ENCODE results near the gene PCDHA8. TPM values are rescaled to one million over a fixed set of nuclear protein-coding genes. Genes with fewer than 3 reads are reported as not detected.
"Not testable (repeated sequence)": the region's sequence is repeated elsewhere in the genome, so short reads cannot be mapped to it uniquely, and the experiment has no call there.

PCDHA8 gene
- total RNA-seq, 1 experiment from 2014 or later: 1.5 TPM

DNA sequence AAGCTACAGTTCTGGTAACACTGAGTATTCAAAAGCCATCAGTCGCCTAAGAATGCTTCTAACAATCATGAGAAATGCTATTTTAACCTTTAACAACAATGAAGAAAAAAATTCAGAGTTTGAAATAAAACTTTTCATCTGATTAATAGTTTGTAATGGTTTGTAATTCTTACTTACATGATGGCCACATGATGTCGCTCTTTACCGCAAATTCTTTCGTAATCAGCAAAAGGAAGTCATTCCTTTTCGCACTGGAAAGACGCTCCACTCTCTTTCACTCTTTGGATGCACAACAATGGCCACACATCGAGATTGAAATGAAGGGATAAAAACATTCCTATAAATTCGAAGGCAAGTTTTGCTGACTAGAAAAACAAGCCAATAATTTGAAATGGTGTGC is 7.0 kb upstream of the PCDHA8 start, which contains the start of gene PCDHA7:
Gene PCDHA7 (plus strand): TSS at position 277 of the 400 bp plus-strand sequence. CDS start 115 bp downstream, at position 392.
- peak; percentile 42 for DNase-seq (ENCODE audit: low spot score)
- H3K4me3 ChIP-seq (ENCODE audit: low read depth, low read length, poor library complexity, severe bottlenecking): no peak within 1 kb of the TSS
- CTCF ChIA-PET: no interaction called here
- intact Hi-C loops (cut with micrococcal nuclease; ENCODE audit: unreplicated experiment): no loop called here
- H3K27ac ChIP-seq (ENCODE audit: low read depth, low read length, poor library complexity, severe bottlenecking): no peak within 1 kb of the TSS
- no peak for TF ChIP-seq EZH2 (IDR thresholded peaks at IDR 0.05; ENCODE audit: borderline replicate concordance, low read depth, low read length, poor library complexity, severe bottlenecking)
- TF ChIP-seq, protein P1, sequence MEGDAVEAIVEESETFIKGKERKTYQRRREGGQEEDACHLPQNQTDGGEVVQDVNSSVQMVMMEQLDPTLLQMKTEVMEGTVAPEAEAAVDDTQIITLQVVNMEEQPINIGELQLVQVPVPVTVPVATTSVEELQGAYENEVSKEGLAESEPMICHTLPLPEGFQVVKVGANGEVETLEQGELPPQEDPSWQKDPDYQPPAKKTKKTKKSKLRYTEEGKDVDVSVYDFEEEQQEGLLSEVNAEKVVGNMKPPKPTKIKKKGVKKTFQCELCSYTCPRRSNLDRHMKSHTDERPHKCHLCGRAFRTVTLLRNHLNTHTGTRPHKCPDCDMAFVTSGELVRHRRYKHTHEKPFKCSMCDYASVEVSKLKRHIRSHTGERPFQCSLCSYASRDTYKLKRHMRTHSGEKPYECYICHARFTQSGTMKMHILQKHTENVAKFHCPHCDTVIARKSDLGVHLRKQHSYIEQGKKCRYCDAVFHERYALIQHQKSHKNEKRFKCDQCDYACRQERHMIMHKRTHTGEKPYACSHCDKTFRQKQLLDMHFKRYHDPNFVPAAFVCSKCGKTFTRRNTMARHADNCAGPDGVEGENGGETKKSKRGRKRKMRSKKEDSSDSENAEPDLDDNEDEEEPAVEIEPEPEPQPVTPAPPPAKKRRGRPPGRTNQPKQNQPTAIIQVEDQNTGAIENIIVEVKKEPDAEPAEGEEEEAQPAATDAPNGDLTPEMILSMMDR (conservative IDR thresholded peaks at IDR 0.05; ENCODE audit: low read depth, low read length): peak; percentile 50; the same call in 1 of the 2 replicates
- H3K9me3 ChIP-seq (ENCODE audit: low read depth, low read length, poor library complexity, severe bottlenecking): peaks cover 11% of the 10 kb centered on the region
- no peaks in the 10 kb centered on the region for H3K36me3 ChIP-seq (ENCODE audit: insufficient read depth, low read length, poor library complexity, severe bottlenecking)
- POLR2A ChIA-PET (ENCODE audit: low non-redundant PET): no interaction called here
- H3K4me1 ChIP-seq (ENCODE audit: insufficient read depth, low read length, poor library complexity, severe bottlenecking): no peaks in the 10 kb centered on the region
- no TSS peak for BruUV-seq (replicated peaks)
- H3K27me3 ChIP-seq (replicated peaks; ENCODE audit: insufficient read depth, low read depth, low read length, poor library complexity): no peaks in the 10 kb centered on the region

DNA sequence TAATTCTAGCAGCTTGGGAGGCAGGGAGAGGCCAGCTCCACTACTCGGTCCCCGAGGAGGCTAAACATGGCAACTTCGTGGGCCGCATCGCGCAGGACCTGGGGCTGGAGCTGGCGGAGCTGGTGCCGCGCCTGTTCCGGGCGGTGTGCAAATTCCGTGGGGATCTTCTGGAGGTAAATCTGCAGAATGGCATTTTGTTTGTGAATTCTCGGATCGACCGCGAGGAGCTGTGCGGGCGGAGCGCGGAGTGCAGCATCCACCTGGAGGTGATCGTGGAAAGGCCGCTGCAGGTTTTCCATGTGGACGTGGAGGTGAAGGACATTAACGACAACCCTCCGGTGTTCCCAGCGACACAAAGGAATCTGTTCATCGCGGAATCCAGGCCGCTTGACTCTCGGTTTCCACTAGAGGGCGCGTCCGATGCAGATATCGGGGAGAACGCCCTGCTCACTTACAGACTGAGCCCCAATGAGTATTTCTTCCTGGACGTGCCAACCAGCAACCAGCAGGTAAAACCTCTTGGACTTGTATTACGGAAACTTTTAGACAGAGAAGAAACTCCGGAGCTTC is 6.5 kb upstream of the PCDHA8 start:
- POLR2A ChIA-PET (ENCODE audit: low non-redundant PET); CTCF ChIA-PET; DNase-seq (ENCODE audit: low spot score); H3K4me1 ChIP-seq (ENCODE audit: insufficient read depth, low read length, poor library complexity, severe bottlenecking); H3K27me3 ChIP-seq (replicated peaks; ENCODE audit: insufficient read depth, low read depth, low read length, poor library complexity); H3K27ac ChIP-seq (ENCODE audit: low read depth, low read length, poor library complexity, severe bottlenecking); intact Hi-C loops (cut with micrococcal nuclease; ENCODE audit: unreplicated experiment); BruUV-seq (replicated peaks); H3K4me3 ChIP-seq (ENCODE audit: low read depth, low read length, poor library complexity, severe bottlenecking); H3K36me3 ChIP-seq (ENCODE audit: insufficient read depth, low read length, poor library complexity, severe bottlenecking): not testable (repeated sequence)
- peaks cover 11% of the 10 kb centered on the region for H3K9me3 ChIP-seq (ENCODE audit: low read depth, low read length, poor library complexity, severe bottlenecking)

DNA sequence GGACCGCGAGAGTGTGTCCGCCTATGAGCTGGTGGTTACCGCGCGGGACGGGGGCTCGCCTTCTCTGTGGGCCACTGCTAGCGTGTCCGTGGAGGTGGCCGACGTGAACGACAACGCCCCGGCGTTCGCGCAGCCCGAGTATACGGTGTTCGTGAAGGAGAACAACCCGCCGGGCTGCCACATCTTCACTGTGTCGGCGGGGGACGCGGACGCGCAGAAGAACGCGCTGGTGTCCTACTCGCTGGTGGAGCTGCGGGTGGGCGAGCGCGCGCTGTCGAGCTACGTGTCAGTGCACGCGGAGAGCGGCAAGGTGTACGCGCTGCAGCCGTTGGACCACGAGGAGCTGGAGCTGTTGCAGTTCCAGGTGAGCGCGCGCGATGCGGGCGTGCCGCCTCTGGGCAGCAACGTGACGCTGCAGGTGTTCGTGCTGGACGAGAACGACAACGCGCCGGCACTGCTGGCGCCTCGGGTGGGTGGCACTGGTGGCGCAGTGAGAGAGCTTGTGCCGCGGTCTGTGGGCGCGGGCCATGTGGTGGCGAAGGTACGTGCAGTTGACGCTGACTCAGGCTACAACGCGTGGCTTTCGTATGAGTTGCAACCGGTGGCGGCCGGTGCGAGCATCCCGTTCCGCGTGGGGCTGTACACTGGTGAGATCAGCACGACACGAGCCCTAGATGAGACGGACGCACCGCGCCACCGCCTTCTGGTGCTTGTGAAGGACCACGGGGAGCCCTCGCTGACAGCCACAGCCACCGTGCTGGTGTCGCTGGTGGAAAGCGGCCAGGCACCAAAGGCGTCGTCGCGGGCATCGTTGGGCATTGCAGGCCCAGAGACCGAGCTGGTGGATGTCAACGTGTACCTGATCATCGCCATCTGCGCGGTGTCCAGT is 5.1 kb upstream of the PCDHA8 start:
- intact Hi-C loops (cut with micrococcal nuclease; ENCODE audit: unreplicated experiment): no loop called here
- TF ChIP-seq EZH2 (IDR thresholded peaks at IDR 0.05; ENCODE audit: borderline replicate concordance, low read depth, low read length, poor library complexity, severe bottlenecking): no peak
- TF ChIP-seq, protein P1 (conservative IDR thresholded peaks at IDR 0.05; ENCODE audit: low read depth, low read length): no peak
- Histone ChIP-seq H3K4me1 (ENCODE audit: insufficient read depth, low read length, poor library complexity, severe bottlenecking) (no peaks in the 10 kb centered on the region), H3K27me3 (replicated peaks; ENCODE audit: insufficient read depth, low read depth, low read length, poor library complexity) (no peaks in the 10 kb centered on the region), H3K9me3 (ENCODE audit: low read depth, low read length, poor library complexity, severe bottlenecking) (peaks cover 11% of the 10 kb centered on the region), H3K36me3 (ENCODE audit: insufficient read depth, low read length, poor library complexity, severe bottlenecking) (no peaks in the 10 kb centered on the region), H3K27ac (ENCODE audit: low read depth, low read length, poor library complexity, severe bottlenecking) (no peak overlapping the region), H3K4me3 (ENCODE audit: low read depth, low read length, poor library complexity, severe bottlenecking) (no peak overlapping the region)
- BruUV-seq (replicated peaks): no TSS peak
- POLR2A ChIA-PET (ENCODE audit: low non-redundant PET): no interaction called here
- CTCF ChIA-PET: no interaction called here
- no peak for DNase-seq (ENCODE audit: low spot score)
